Astrocyte (in vitro differentiated cells and primary cell): ENCODE measurements around the gene CORO7. TPM values are rescaled to one million over a fixed set of nuclear protein-coding genes. Genes with fewer than 3 reads are reported as not detected.

Source experiments
- DNase-seq: peaks from one replicate; pipeline ENCODE4 v3.0.0-alpha.2; 2010; ENCODE audit warnings: low read depth
- FAIRE-seq: peaks from 2 replicates; lab custom pipeline; 2011; peaks lifted over from hg19 to GRCh38; lab: Jason Lieb, UNC
- H2AFZ ChIP-seq: 2 replicates; pipeline ENCODE4 v1.6.0; 2012; ENCODE audit warnings: low read depth, low read length, inconsistent platforms
- H3K27ac ChIP-seq: 2 replicates; pipeline ENCODE4 v1.5.1; 2011; ENCODE audit warnings: low read depth, low read length, inconsistent platforms
- H3K27me3 ChIP-seq: 2 replicates; pipeline ENCODE4 v1.6.0; 2011; ENCODE audit warnings: low read length, inconsistent platforms; ENCODE audit not compliant: insufficient read depth
- H3K36me3 ChIP-seq: 2 replicates; pipeline ENCODE4 v1.5.1; 2011; ENCODE audit warnings: low read length, inconsistent platforms; ENCODE audit not compliant: insufficient read depth
- H3K4me1 ChIP-seq: 2 replicates; pipeline ENCODE4 v1.5.1; 2011; ENCODE audit warnings: low read length, inconsistent platforms; ENCODE audit not compliant: insufficient read depth
- H3K4me2 ChIP-seq: 2 replicates; pipeline ENCODE4 v1.6.0; 2012; ENCODE audit warnings: low read length, inconsistent platforms
- H3K4me3 ChIP-seq: 2 replicates; pipeline ENCODE4 v1.5.1; 2011; ENCODE audit warnings: low read depth, mild to moderate bottlenecking, low read length, inconsistent platforms; ENCODE audit not compliant: insufficient read depth
- H3K79me2 ChIP-seq: 2 replicates; pipeline ENCODE4 v1.6.0; 2012; ENCODE audit warnings: mild to moderate bottlenecking, low read length, inconsistent platforms; ENCODE audit not compliant: insufficient read depth
- H3K9ac ChIP-seq: 2 replicates; pipeline ENCODE4 v1.6.0; 2012; ENCODE audit warnings: mild to moderate bottlenecking, low read length, inconsistent platforms
- H3K9me3 ChIP-seq: 2 replicates; pipeline ENCODE4 v1.5.1; 2012; ENCODE audit warnings: low read depth, mild to moderate bottlenecking, low read length, inconsistent platforms; ENCODE audit not compliant: insufficient read depth
- H4K20me1 ChIP-seq: 2 replicates; pipeline ENCODE4 v1.6.0; 2012; ENCODE audit warnings: low read length, inconsistent platforms; ENCODE audit not compliant: insufficient read depth
- H3K27ac Mint-ChIP-seq: one replicate; pipeline ENCODE4 v1.8.0; 2021; ENCODE audit warnings: mild to moderate bottlenecking, mixed read lengths; ENCODE audit not compliant: unreplicated experiment
- H3K27me3 Mint-ChIP-seq: one replicate; pipeline ENCODE4 v1.8.0; 2021; ENCODE audit warnings: low read depth, mixed read lengths; ENCODE audit not compliant: unreplicated experiment
- H3K36me3 Mint-ChIP-seq: one replicate; pipeline ENCODE4 v1.8.0; 2021; ENCODE audit warnings: low read depth, mixed read lengths; ENCODE audit not compliant: unreplicated experiment
- H3K4me1 Mint-ChIP-seq: one replicate; pipeline ENCODE4 v1.8.0; 2021; ENCODE audit warnings: low read depth, mixed read lengths; ENCODE audit not compliant: unreplicated experiment
- H3K4me3 Mint-ChIP-seq: one replicate; pipeline ENCODE4 v1.8.0; 2021; ENCODE audit warnings: mild to moderate bottlenecking, moderate library complexity, mixed read lengths; ENCODE audit not compliant: unreplicated experiment
- H3K9me3 Mint-ChIP-seq: one replicate; pipeline ENCODE4 v1.8.0; 2021; ENCODE audit warnings: mild to moderate bottlenecking, mixed read lengths; ENCODE audit not compliant: unreplicated experiment
- EZH2 ChIP-seq: IDR thresholded peaks from 2 replicates; pipeline ENCODE4 v1.6.1; 2012; ENCODE audit warnings: mild to moderate bottlenecking, low read length, inconsistent platforms; ENCODE audit not compliant: insufficient read depth
- total RNA-seq: library from RNA; stranded (reverse); gene quantifications from 2 replicates; pipeline ENCODE4 v1.2.1, GENCODE V29; 2021
- TF ChIP-seq, protein P1 (sequence below): IDR thresholded peaks from 2 replicates; pipeline ENCODE4 v1.5.1; 2011; ENCODE audit warnings: low read depth, mild to moderate bottlenecking, inconsistent platforms, low read length, moderate library complexity; ENCODE audit not compliant: insufficient read depth

The CORO7 gene
- total RNA-seq, 1 donor from 2014 or later: 26.4 TPM

- FAIRE-seq (no peak), DNase-seq (no peak)
- Mint-ChIP-seq H3K36me3 (peaks cover 4% of the 10 kb centered on the region), H3K9me3 (no peaks in the 10 kb centered on the region), H3K4me1 (peaks cover 17% of the 10 kb centered on the region), H3K27ac (no peak overlapping the region), H3K27me3 (no peaks in the 10 kb centered on the region), H3K4me3 (no peak overlapping the region)
- H3K27me3 ChIP-seq: no peaks in the 10 kb centered on the region
- no peak overlapping the region for H3K4me2 ChIP-seq
- no peaks in the 10 kb centered on the region for H4K20me1 ChIP-seq
- no peak overlapping the region for H3K4me3 ChIP-seq
- H3K9me3 ChIP-seq: no peaks in the 10 kb centered on the region
- TF ChIP-seq, protein P1, sequence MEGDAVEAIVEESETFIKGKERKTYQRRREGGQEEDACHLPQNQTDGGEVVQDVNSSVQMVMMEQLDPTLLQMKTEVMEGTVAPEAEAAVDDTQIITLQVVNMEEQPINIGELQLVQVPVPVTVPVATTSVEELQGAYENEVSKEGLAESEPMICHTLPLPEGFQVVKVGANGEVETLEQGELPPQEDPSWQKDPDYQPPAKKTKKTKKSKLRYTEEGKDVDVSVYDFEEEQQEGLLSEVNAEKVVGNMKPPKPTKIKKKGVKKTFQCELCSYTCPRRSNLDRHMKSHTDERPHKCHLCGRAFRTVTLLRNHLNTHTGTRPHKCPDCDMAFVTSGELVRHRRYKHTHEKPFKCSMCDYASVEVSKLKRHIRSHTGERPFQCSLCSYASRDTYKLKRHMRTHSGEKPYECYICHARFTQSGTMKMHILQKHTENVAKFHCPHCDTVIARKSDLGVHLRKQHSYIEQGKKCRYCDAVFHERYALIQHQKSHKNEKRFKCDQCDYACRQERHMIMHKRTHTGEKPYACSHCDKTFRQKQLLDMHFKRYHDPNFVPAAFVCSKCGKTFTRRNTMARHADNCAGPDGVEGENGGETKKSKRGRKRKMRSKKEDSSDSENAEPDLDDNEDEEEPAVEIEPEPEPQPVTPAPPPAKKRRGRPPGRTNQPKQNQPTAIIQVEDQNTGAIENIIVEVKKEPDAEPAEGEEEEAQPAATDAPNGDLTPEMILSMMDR: no peak
- TF ChIP-seq EZH2: no peak
- no peaks in the 10 kb centered on the region for H3K36me3 ChIP-seq
- no peak overlapping the region for H2AFZ ChIP-seq
- no peaks in the 10 kb centered on the region for H3K79me2 ChIP-seq
- H3K4me1 ChIP-seq: peaks cover 16% of the 10 kb centered on the region
- no peak overlapping the region for H3K27ac ChIP-seq
- no peak overlapping the region for H3K9ac ChIP-seq
Measured at GRCh38 chr16:4366016-4366415, 50.4 kb downstream of the CORO7 start.

GRCh38 chr16:4365615-4366014, 50.8 kb downstream of the CORO7 start:
- H3K9me3 ChIP-seq: no peaks in the 10 kb centered on the region
- no peak overlapping the region for H3K27ac Mint-ChIP-seq
- no peak overlapping the region for H2AFZ ChIP-seq
- no peaks in the 10 kb centered on the region for H3K36me3 ChIP-seq
- no peak for DNase-seq
- peaks cover 4% of the 10 kb centered on the region for H3K36me3 Mint-ChIP-seq
- no peak overlapping the region for H3K27ac ChIP-seq
- H4K20me1 ChIP-seq: no peaks in the 10 kb centered on the region
- peaks cover 12% of the 10 kb centered on the region for H3K4me1 ChIP-seq
- no peak overlapping the region for H3K4me2 ChIP-seq
- H3K9me3 Mint-ChIP-seq: no peaks in the 10 kb centered on the region
- no peak overlapping the region for H3K4me3 Mint-ChIP-seq
- no peak overlapping the region for H3K9ac ChIP-seq
- peaks cover 15% of the 10 kb centered on the region for H3K4me1 Mint-ChIP-seq
- TF ChIP-seq EZH2: no peak
- TF ChIP-seq, protein P1: no peak
- no peaks in the 10 kb centered on the region for H3K27me3 Mint-ChIP-seq
- FAIRE-seq: no peak
- H3K4me3 ChIP-seq: no peak overlapping the region
- H3K79me2 ChIP-seq: no peaks in the 10 kb centered on the region
- no peaks in the 10 kb centered on the region for H3K27me3 ChIP-seq

GRCh38 chr16:4365014-4365406, 51.4 kb downstream of the CORO7 start:
- H3K4me3 Mint-ChIP-seq: no peak overlapping the region
- H3K9ac ChIP-seq: no peak overlapping the region
- H3K4me1 Mint-ChIP-seq: peaks cover 13% of the 10 kb centered on the region
- no peak overlapping the region for H3K27ac Mint-ChIP-seq
- H3K4me1 ChIP-seq: peaks cover 8% of the 10 kb centered on the region
- no peaks in the 10 kb centered on the region for H3K79me2 ChIP-seq
- FAIRE-seq: no peak
- no peak overlapping the region for H3K4me3 ChIP-seq
- no peak overlapping the region for H3K27ac ChIP-seq
- peaks cover 4% of the 10 kb centered on the region for H3K36me3 Mint-ChIP-seq
- no peaks in the 10 kb centered on the region for H4K20me1 ChIP-seq
- no peaks in the 10 kb centered on the region for H3K27me3 ChIP-seq
- H3K27me3 Mint-ChIP-seq: no peaks in the 10 kb centered on the region
- no peak for TF ChIP-seq EZH2
- TF ChIP-seq, protein P1: no peak
- H3K9me3 Mint-ChIP-seq: no peaks in the 10 kb centered on the region
- no peak for DNase-seq
- no peak overlapping the region for H2AFZ ChIP-seq
- H3K4me2 ChIP-seq: no peak overlapping the region
- no peaks in the 10 kb centered on the region for H3K36me3 ChIP-seq
- H3K9me3 ChIP-seq: no peaks in the 10 kb centered on the region
